Measurements from ENCODE around the gene SEMA3F. TPM values are rescaled to one million over a fixed set of nuclear protein-coding genes. Genes with fewer than 3 reads are reported as not detected.
"Not testable (repeated sequence)": the region's sequence is repeated elsewhere in the genome, so short reads cannot be mapped to it uniquely, and the experiment has no call there.

SEMA3F gene
- polyA plus RNA-seq, 2 of the 4 experiments (the other 2 are of a cell fraction), result 2.9 to 10.6 TPM

DNA sequence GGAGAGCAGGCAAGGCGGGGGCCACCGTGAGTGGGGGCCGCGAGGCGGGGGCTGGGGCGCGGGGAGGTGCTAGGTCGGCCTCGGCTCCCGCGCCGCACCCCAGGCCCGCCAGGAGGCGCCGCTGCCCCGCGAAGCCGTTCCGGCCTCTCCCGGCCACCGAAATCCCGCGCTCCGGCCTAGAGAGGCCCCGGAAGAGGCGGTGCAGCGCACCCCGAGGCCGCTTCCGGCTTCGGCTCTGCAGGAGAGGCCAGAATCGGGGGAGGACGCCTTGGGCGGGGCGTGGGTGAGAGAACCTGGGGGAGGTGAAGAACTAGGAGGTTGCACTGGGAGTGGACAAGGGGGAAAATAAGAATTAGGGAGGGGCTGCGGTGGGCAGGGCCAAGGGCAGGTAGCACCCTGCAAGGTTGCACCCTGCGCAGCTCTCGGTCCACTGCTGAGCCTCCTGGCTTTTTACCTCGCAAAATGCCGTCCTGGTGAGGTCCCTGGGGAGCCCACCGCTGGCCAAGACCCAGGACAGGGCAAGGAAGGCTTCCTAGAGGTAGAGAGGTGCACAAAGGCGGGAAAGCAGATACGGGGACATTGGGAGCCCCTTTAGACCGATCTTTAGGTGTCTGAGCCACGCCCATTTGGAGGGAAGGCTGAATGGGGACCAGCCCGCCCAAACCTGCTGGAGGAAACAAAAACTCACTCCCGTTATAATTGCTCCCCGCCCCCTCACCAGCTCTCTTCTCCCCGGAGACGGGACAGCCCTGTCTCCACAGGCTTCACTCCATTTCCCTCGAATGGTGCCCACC, 72.5 kb downstream of the SEMA3F start (continued):
- TF ChIP-seq RAD21 (conservative IDR thresholded peaks at IDR 0.05 in 1 of 2, IDR thresholded peaks at IDR 0.05 in 1 of 2), result peak; percentile 68 to 94
- TF ChIP-seq, protein P1, sequence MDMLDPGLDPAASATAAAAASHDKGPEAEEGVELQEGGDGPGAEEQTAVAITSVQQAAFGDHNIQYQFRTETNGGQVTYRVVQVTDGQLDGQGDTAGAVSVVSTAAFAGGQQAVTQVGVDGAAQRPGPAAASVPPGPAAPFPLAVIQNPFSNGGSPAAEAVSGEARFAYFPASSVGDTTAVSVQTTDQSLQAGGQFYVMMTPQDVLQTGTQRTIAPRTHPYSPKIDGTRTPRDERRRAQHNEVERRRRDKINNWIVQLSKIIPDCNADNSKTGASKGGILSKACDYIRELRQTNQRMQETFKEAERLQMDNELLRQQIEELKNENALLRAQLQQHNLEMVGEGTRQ (IDR thresholded peaks at IDR 0.05), result no peak

- 71% methylated on average over 15 of the region's 15 CpGs for WGBS (ENCODE audit: missing lambda C conversion rate)
These were observed 73.2 kb downstream of the SEMA3F start for GRCh38 chr3:50228184-50228763.

GRCh38 chr3:50229490-50229889, 74.4 kb downstream of the SEMA3F start:
- no peak for DNase-seq (ENCODE audit: low read depth in 1 of 2, low spot score in 1 of 2)
- no peak for TF ChIP-seq ZSCAN20 (CRISPR knock-in tag; IDR thresholded peaks at IDR 0.05)
- TF ChIP-seq KDM1A (IDR thresholded peaks at IDR 0.05; ENCODE audit: low read depth), result no peak
- TF ChIP-seq NPAS2 (CRISPR knock-in tag; IDR thresholded peaks at IDR 0.05; ENCODE audit: borderline replicate concordance), result no peak
- no peak for TF ChIP-seq NFE2L2 (conservative IDR thresholded peaks at IDR 0.05; ENCODE audit: low read length)
- no peak for TF ChIP-seq CBX2 (IDR thresholded peaks at IDR 0.05; ENCODE audit: borderline replicate concordance, low read depth)
- no peak for TF ChIP-seq MAZ (IDR thresholded peaks at IDR 0.05; ENCODE audit: borderline replicate concordance, low read depth, low read length)
- TF ChIP-seq EHMT2 (IDR thresholded peaks at IDR 0.05; ENCODE audit: low read depth), result no peak
- no peak for TF ChIP-seq ESRRA (IDR thresholded peaks at IDR 0.05; ENCODE audit: borderline replicate concordance, low read length)
- no peak for TF ChIP-seq SREBF2 (IDR thresholded peaks at IDR 0.05)
- H3K9me3 ChIP-seq, result no peaks in the 10 kb centered on the region
- no peak overlapping the region for H3K4me2 ChIP-seq
- H3K4me1 ChIP-seq, result peaks cover 8% of the 10 kb centered on the region; the same call in 1 of the 3 replicates
- no peak for FAIRE-seq
- no peak for ATAC-seq
- CTCF ChIA-PET, result interaction anchor here (1.2 to 25.9 kb wide), 6 partner anchors 9 to 45 kb away, joined by 5 to 550 read pairs (median 56); partner anchors contain the start of genes GNAI2 and GNAT1
- POLR2A ChIA-PET, result interaction anchor here (0.8 kb wide), 1 partner anchor 17 kb away, joined by 3 read pairs; no protein-coding TSS in a partner anchor
- H3K27ac ChIP-seq, result 0 out of 6 replicates have a peak overlapping the region, but pooled peaks of 1 of the 2 experiments have one; percentile 26
- 98% methylated on average over 3 of the region's 3 CpGs for WGBS (ENCODE audit: missing lambda C conversion rate)
- H3K4me3 ChIP-seq, result no peak overlapping the region

More at GRCh38 chr3:50228184-50228763, 73.2 kb downstream of the SEMA3F start:
- DNase-seq (ENCODE audit: low read depth in 1 of 2, low spot score in 1 of 2); H3K4me1 ChIP-seq; H3K9me3 ChIP-seq; FAIRE-seq; ATAC-seq: not testable (repeated sequence)
- ChIA-PET CTCF (interaction anchor here (0.6 to 25.9 kb wide), 11 partner anchors 10 to 198 kb away, joined by 3 to 550 read pairs (median 55); partner anchors contain the start of genes GNAI2, GNAT1, LSMEM2 and SEMA3B), POLR2A (interaction anchor here (2.4 kb wide), 1 partner anchor 18 kb away, joined by 11 read pairs; no protein-coding TSS in a partner anchor)
- Histone ChIP-seq H3K4me3 (peak overlapping the region; percentile 59), H3K27ac (peak overlapping the region; percentile 80 to 97), H3K4me2 (peak overlapping the region; percentile 86)

DNA sequence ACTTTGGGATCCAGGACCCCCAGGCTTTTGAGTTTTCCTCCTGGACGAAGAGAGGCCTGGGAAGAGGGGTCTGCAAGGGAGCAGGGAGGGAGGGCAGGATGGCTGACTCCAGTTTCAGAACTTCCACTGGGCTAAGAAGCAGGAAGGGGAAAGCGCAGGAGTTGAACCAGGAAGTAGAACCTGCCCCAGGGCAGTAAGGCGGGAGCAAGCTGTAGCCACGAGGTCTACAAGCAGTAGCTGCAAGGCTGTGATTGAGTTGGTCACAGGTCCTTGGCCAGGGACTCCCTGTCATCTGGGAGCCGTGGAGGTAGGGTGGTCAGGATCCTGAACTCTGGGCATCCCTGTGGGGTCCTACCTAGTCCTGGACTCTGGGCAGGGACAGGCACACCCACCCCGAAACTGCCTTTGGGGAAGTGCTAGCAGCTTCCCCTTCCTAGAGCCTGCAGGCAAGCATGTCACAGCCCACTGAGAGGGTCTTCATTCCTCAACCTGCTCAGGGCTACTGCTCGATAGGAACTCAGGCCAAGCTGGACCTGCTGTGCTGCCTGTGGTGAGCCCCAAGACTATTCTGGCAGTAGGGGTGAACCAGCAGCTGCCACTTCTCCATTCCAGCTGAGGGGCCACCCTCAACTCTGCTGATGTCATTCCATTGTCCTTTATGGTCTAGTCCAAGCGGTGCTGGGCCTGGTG, 75.1 kb downstream of the SEMA3F start:
- ChIA-PET POLR2A (interaction anchor here (0.8 kb wide), 1 partner anchor 16 kb away, joined by 3 read pairs; no protein-coding TSS in a partner anchor), CTCF (interaction anchor here (2.1 to 25.9 kb wide), 5 partner anchors 8 to 43 kb away, joined by 9 to 550 read pairs (median 57); partner anchors contain the start of genes GNAI2 and GNAT1)
- H3K4me1 ChIP-seq, result peaks cover 11% of the 10 kb centered on the region; the same call in 2 of the 3 replicates
- no peak for FAIRE-seq
- no peak overlapping the region for H3K4me3 ChIP-seq
- H3K4me2 ChIP-seq, result no peak overlapping the region
- ATAC-seq, result no peak
- H3K27ac ChIP-seq, result no peak overlapping the region
- no peaks in the 10 kb centered on the region for H3K9me3 ChIP-seq
- WGBS (ENCODE audit: missing lambda C conversion rate), result 78% methylated on average over 6 of the region's 8 CpGs
- TF ChIP-seq POLR2AphosphoS2 (conservative IDR thresholded peaks at IDR 0.05; ENCODE audit: low read length), result no peak
- no peak for TF ChIP-seq CBX2 (IDR thresholded peaks at IDR 0.05; ENCODE audit: borderline replicate concordance, low read depth)
- TF ChIP-seq MAX (IDR thresholded peaks at IDR 0.05), result no peak
- TF ChIP-seq JUNB (IDR thresholded peaks at IDR 0.05), result no peak
- TF ChIP-seq EHF (CRISPR knock-in tag; IDR thresholded peaks at IDR 0.05), result no peak
- TF ChIP-seq NFE2L2 (conservative IDR thresholded peaks at IDR 0.05; ENCODE audit: low read length), result no peak
- TF ChIP-seq MAFK (IDR thresholded peaks at IDR 0.05; ENCODE audit: partially characterized antibody), result no peak
- no peak for TF ChIP-seq CHD4 (IDR thresholded peaks at IDR 0.05; ENCODE audit: borderline replicate concordance)
- no peak for TF ChIP-seq TP53 (CRISPR knock-in tag; IDR thresholded peaks at IDR 0.05)
- TF ChIP-seq ESRRA (IDR thresholded peaks at IDR 0.05; ENCODE audit: borderline replicate concordance, low read length), result no peak
- no peak for TF ChIP-seq MAZ (IDR thresholded peaks at IDR 0.05; ENCODE audit: borderline replicate concordance, low read depth, low read length)
- TF ChIP-seq ZFP36 (IDR thresholded peaks at IDR 0.05; ENCODE audit: borderline replicate concordance, partially characterized antibody), result no peak
- TF ChIP-seq HMGXB4 (CRISPR knock-in tag; IDR thresholded peaks at IDR 0.05; ENCODE audit: borderline replicate concordance), result no peak
- TF ChIP-seq ZNF302 (CRISPR knock-in tag; IDR thresholded peaks at IDR 0.05), result no peak
- no peak for DNase-seq (ENCODE audit: low read depth in 1 of 2, low spot score in 1 of 2)

All from A549 (cell line).